CD4-positive, CD25-positive, alpha-beta regulatory T cell (primary cell): ENCODE data around the gene ERGIC1. TPM values are rescaled to one million over a fixed set of nuclear protein-coding genes. Genes with fewer than 3 reads are reported as not detected.

Source experiments
- ATAC-seq, 2 donors: fragments of 150-1000 bp; cut with Tn5 transposase; one replicate each; pipeline ENCODE4 v1.10.0; 2021; ENCODE audit warnings: low read depth in 2 of 2, moderate number of reproducible peaks in 2 of 2, moderate library complexity in 1 of 2
- DNase-seq, 3 donors: peaks; one replicate each; pipeline versions ENCODE4 v3.0.0 to v3.0.0-alpha.2; 2012 to 2022; ENCODE audit warnings: mixed read lengths in 1 of 3
- H3K27ac ChIP-seq: one replicate; pipeline ENCODE4 v1.7.0; 2013; ENCODE audit warnings: mild to moderate bottlenecking, low read length; ENCODE audit not compliant: insufficient read depth, poor library complexity, severe bottlenecking
- H3K27me3 ChIP-seq: one replicate; pipeline ENCODE4 v1.7.0; 2013; ENCODE audit warnings: low read length; ENCODE audit not compliant: control insufficient read depth, insufficient read depth
- H3K36me3 ChIP-seq: one replicate; pipeline ENCODE4 v1.7.0; 2013; ENCODE audit warnings: mild to moderate bottlenecking, low read length, moderate library complexity; ENCODE audit not compliant: control insufficient read depth, insufficient read depth
- H3K4me1 ChIP-seq: 2 replicates; pipeline ENCODE4 v1.7.0; 2013; ENCODE audit warnings: mild to moderate bottlenecking, low read length; ENCODE audit not compliant: insufficient read depth, control insufficient read depth, poor library complexity, severe bottlenecking
- H3K4me3 ChIP-seq: one replicate; pipeline ENCODE4 v1.7.0; 2013; ENCODE audit warnings: low read depth, mild to moderate bottlenecking, low read length, moderate library complexity
- H3K9me3 ChIP-seq, 2 experiments: 1 replicate in 1 of 2; 2 replicates in 1 of 2; pipeline ENCODE4 v1.7.0; 2013; ENCODE audit warnings: low read length in 2 of 2, mild to moderate bottlenecking in 1 of 2, moderate library complexity in 1 of 2; ENCODE audit not compliant: control insufficient read depth in 2 of 2
- H3K27ac Mint-ChIP-seq, 3 donors: one replicate each; pipeline ENCODE4 v1.8.0; 2020 to 2022; ENCODE audit warnings: mild to moderate bottlenecking in 3 of 3, mixed read lengths in 3 of 3, moderate library complexity in 2 of 3
- H3K27me3 Mint-ChIP-seq: one replicate; pipeline ENCODE4 v1.8.0; 2022; ENCODE audit warnings: mild to moderate bottlenecking, mixed read lengths
- H3K36me3 Mint-ChIP-seq: one replicate; pipeline ENCODE4 v1.8.0; 2020; ENCODE audit warnings: mixed read lengths
- H3K4me1 Mint-ChIP-seq, 4 donors: one replicate each; pipeline ENCODE4 v1.8.0; 2020 to 2022; ENCODE audit warnings: mixed read lengths in 4 of 4, mild to moderate bottlenecking in 1 of 4
- H3K4me3 Mint-ChIP-seq, 4 donors: one replicate each; pipeline ENCODE4 v1.8.0; 2020 to 2022; ENCODE audit warnings: mild to moderate bottlenecking in 4 of 4, mixed read lengths in 4 of 4, moderate library complexity in 3 of 4
- H3K9me3 Mint-ChIP-seq, 7 donors: one replicate each; pipeline ENCODE4 v1.8.0; 2020 to 2022; ENCODE audit warnings: mixed read lengths in 7 of 7, mild to moderate bottlenecking in 3 of 7, moderate library complexity in 2 of 7
- polyA plus RNA-seq, 4 donors: library from polyadenylated mRNA; unstranded; fragments of 300-500 nt; fragmentation: Illumina TruSeq; gene quantifications; one replicate each; pipeline ENCODE4 v1.2.3, GENCODE V29; 2021
- total RNA-seq: library from RNA; stranded (reverse); gene quantifications from one replicate; pipeline ENCODE4 v1.2.3, GENCODE V29; 2022

ERGIC1 gene
- total and polyA plus RNA-seq, 5 donors from 2014 or later, result 15.7 to 58.4 (median 19.9) TPM

DNA sequence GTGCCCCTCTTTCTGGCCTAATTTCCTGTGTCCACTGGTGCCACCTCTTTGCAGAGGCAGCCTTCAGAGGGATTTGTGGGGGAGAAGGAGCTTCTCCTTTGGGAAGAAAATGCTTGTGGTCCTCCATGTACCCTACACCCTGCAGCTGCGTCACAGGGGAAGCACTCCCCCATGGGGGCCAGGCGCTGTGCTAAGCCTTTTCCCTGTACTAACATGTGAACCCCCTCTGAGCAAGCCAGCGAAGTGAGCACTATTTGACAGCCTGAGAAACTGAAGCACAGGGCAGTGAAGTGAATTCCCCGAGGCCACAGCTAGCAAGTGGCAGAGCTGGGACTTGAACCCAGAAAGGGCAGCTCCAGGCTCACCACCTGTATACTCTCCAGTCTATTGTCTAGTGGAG lies 32.3 kb downstream of the ERGIC1 start:
- no peaks in the 10 kb centered on the region for H3K27me3 ChIP-seq
- no peak overlapping the region for H3K4me3 Mint-ChIP-seq
- H3K27ac ChIP-seq, result no peak overlapping the region
- no peak overlapping the region for H3K4me3 ChIP-seq
- H3K36me3 ChIP-seq, result peaks cover 2% of the 10 kb centered on the region
- H3K27me3 Mint-ChIP-seq, result no peaks in the 10 kb centered on the region
- H3K4me1 Mint-ChIP-seq, result peaks cover 0 to 40% (median 28%) of the 10 kb centered on the region in 4 donors
- H3K27ac Mint-ChIP-seq, result no peak overlapping the region
- H3K4me1 ChIP-seq, result no peaks in the 10 kb centered on the region
- no peak for ATAC-seq
- no peaks in the 10 kb centered on the region for H3K9me3 ChIP-seq
- H3K9me3 Mint-ChIP-seq, result no peaks in the 10 kb centered on the region
- DNase-seq, result no peak
- H3K36me3 Mint-ChIP-seq, result no peaks in the 10 kb centered on the region

DNA sequence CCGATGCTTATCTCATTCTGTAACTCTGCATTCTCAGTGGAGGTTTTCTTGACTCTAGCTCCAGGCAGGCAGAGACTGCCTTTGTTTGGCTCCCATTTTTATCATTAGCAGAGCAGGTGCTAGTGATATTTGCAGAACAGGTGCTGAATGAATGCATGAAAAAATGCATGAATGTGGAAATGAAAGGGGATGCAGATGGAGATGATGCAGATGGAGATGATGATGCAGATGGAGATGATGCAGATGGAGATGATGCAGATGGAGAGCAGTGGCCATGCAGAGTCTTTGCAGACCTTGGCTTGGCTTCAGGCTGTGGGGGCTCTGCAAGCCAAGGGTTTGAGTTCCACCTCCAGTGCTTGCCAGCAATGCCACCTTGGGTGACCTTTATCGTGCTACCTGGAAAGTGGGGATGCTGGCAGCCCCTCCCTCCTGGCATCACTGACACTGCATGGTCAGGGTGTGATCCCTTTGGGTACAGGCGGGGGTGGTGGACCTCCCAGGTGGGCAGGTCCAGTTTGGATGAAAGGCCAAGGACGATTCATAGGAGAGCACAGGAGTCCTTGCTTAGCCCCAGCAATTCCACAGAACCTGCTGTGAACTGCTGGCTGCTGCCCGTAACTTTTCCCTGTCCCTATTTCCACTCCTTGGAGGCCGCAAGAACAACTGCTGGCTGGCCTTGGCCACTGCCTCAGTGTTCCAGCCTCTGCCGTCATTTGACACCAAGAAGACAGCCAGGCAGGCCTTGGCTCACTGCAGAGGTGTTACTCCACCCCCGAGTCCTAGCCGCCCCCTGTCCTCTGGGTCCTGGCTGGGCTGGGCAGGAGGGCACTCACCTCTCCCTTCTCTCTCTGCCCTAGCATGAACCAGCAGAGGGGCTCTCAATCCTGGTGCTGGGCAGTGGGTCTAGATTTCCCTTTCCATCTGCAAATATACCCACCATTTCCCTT lies 33.0 kb downstream of the ERGIC1 start:
- no peaks in the 10 kb centered on the region for H3K36me3 Mint-ChIP-seq
- no peak for ATAC-seq
- H3K4me1 Mint-ChIP-seq, result peaks cover 0 to 35% (median 27%) of the 10 kb centered on the region in 4 donors
- Histone ChIP-seq H3K27me3 (no peaks in the 10 kb centered on the region), H3K9me3 (no peaks in the 10 kb centered on the region), H3K4me1 (no peaks in the 10 kb centered on the region), H3K4me3 (no peak overlapping the region), H3K27ac (no peak overlapping the region), H3K36me3 (peaks cover 2% of the 10 kb centered on the region)
- no peak overlapping the region for H3K4me3 Mint-ChIP-seq
- no peaks in the 10 kb centered on the region for H3K9me3 Mint-ChIP-seq
- peak overlapping the region in 1 of 3 donors; percentile 44 for H3K27ac Mint-ChIP-seq
- DNase-seq, result no peak
- no peaks in the 10 kb centered on the region for H3K27me3 Mint-ChIP-seq

DNA sequence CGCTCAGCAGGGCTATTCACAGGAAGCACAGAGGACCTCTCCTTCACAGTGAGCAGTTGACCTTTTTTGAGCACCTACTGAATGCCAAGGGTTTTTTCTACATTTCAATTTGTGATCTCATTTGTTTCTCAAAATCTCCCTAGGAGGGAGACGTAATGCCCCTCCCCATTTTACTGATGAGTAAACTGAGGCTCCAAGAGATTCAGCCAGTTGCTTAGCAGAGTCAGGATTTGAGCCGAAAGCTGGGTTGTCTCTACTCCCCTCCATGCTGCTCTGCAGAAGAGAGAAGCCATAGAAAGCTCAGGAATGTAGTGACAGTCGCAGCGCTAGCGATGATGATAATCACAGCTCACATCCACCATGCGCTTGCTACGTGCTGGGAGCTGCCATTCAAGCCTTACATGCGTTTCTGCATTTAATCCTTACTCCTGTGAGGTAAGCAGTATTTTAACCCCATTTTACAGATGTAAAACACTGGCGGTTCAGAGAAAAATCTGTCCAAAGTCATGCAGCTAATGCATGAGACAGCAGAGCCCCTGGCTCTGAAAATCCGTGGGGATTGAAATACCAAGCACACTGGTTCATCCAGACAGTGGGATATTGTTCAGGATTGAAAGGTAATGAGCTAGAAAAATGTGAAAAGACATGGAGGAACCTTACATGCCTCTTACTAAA lies 33.8 kb downstream of the ERGIC1 start:
- Mint-ChIP-seq H3K9me3 (no peaks in the 10 kb centered on the region), H3K36me3 (no peaks in the 10 kb centered on the region), H3K4me1 (peaks cover 0 to 32% (median 22%) of the 10 kb centered on the region in 4 donors), H3K27ac (peak overlapping the region in 1 of 3 donors; percentile 44), H3K4me3 (no peak overlapping the region), H3K27me3 (no peaks in the 10 kb centered on the region)
- no peak overlapping the region for H3K4me3 ChIP-seq
- ATAC-seq, result no peak
- H3K27me3 ChIP-seq, result no peaks in the 10 kb centered on the region
- no peaks in the 10 kb centered on the region for H3K9me3 ChIP-seq
- peaks cover 2% of the 10 kb centered on the region for H3K36me3 ChIP-seq
- H3K4me1 ChIP-seq, result no peaks in the 10 kb centered on the region
- no peak for DNase-seq
- H3K27ac ChIP-seq, result no peak overlapping the region

DNA sequence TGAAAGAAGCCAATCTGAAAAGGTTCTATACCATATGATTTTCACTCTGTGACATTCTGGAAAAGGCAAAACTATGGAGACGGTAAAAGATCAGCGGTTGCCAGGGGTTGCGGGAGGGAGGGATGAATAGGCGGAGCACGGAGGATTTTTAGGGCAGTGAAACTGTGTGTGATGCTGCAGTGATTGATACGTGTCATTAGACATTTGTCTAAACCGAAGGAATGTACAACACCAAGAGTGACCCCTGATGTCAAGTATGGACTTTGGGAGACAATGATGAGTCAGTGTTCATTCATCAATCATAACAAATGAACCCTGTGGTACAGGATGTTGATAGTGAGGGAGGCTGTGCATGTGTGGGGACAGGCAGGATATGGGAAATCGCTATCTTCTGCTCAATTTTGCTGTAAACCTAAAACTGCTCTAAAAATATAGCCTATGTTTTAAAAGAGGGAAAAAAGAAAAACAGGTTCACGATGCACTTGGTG lies 34.4 kb downstream of the ERGIC1 start:
- peak in 1 of 3 donors; percentile 23 for DNase-seq
- H3K4me3 ChIP-seq, result no peak overlapping the region
- H3K4me1 ChIP-seq, result no peaks in the 10 kb centered on the region
- no peak overlapping the region for H3K27ac ChIP-seq
- Mint-ChIP-seq H3K27ac (no peak overlapping the region), H3K36me3 (no peaks in the 10 kb centered on the region), H3K9me3 (no peaks in the 10 kb centered on the region), H3K4me3 (no peak overlapping the region), H3K27me3 (no peaks in the 10 kb centered on the region), H3K4me1 (peaks cover 0 to 32% (median 21%) of the 10 kb centered on the region in 4 donors)
- no peaks in the 10 kb centered on the region for H3K27me3 ChIP-seq
- no peaks in the 10 kb centered on the region for H3K9me3 ChIP-seq
- ATAC-seq, result no peak
- peaks cover 2% of the 10 kb centered on the region for H3K36me3 ChIP-seq

DNA sequence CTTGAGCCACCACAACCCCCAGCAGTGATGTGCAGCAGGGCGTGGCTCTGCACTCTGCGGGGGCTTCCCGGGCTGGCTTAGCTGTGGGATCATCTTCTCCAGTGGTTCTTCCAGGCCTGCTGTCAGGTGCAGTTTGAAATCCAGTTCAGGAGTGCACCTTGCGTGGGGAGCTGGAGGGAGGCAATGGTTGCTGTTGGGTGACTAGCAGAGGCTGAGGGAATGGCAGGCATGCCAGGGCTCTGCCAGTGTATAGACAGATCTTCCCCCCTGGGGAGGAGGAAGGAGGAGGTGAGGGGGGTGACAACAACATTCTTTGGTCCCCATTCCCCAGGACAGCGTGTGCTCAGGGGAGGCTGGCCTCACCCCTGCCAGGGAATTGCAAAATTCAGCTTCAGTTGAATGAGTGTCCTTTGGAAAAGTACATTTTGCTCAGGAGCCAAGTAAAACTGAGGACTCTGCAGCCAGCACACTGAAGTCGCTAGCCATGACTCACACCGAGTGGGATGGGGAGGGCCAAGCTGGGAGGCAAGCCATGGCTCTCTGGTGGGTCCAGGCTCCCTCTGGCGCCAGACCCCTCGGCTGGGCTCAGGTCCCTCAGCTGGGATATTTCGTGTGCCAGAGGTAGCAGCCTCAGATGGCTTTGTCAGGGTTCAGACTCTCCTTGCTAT lies 35.0 kb downstream of the ERGIC1 start:
- Mint-ChIP-seq H3K27ac (no peak overlapping the region), H3K36me3 (no peaks in the 10 kb centered on the region), H3K27me3 (no peaks in the 10 kb centered on the region), H3K4me3 (no peak overlapping the region), H3K9me3 (no peaks in the 10 kb centered on the region), H3K4me1 (peaks cover 0 to 32% (median 21%) of the 10 kb centered on the region in 4 donors)
- no peaks in the 10 kb centered on the region for H3K27me3 ChIP-seq
- DNase-seq (no peak), ATAC-seq (no peak)
- no peaks in the 10 kb centered on the region for H3K4me1 ChIP-seq
- no peaks in the 10 kb centered on the region for H3K9me3 ChIP-seq
- no peak overlapping the region for H3K4me3 ChIP-seq
- no peak overlapping the region for H3K27ac ChIP-seq
- peaks cover 2% of the 10 kb centered on the region for H3K36me3 ChIP-seq

DNA sequence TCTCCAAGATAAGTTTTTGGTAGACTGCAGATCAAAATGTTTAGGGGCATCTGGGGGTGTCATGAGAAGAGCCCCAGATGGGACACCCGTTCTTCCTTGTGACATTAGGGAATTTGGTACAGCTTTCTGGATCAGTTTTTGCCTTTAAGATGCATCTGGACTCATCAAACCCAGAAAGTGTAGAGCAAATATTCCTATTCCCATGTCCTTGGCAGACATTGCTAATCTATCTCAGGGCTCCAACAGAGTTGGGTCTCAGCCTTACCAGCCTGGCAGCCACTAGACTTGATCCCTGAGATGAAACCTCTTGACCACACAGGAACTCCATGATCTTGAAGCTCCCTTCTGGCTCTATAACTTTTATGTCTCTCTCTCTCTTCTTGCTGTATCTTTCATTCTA lies 35.6 kb downstream of the ERGIC1 start:
- H3K36me3 ChIP-seq, result peaks cover 2% of the 10 kb centered on the region
- Mint-ChIP-seq H3K9me3 (no peaks in the 10 kb centered on the region), H3K4me3 (no peak overlapping the region), H3K27me3 (no peaks in the 10 kb centered on the region), H3K36me3 (no peaks in the 10 kb centered on the region), H3K27ac (no peak overlapping the region), H3K4me1 (peaks cover 0 to 33% (median 19%) of the 10 kb centered on the region in 4 donors)
- H3K27ac ChIP-seq, result no peak overlapping the region
- H3K4me3 ChIP-seq, result no peak overlapping the region
- no peaks in the 10 kb centered on the region for H3K9me3 ChIP-seq
- no peaks in the 10 kb centered on the region for H3K4me1 ChIP-seq
- DNase-seq (no peak), ATAC-seq (no peak)
- H3K27me3 ChIP-seq, result no peaks in the 10 kb centered on the region

DNA sequence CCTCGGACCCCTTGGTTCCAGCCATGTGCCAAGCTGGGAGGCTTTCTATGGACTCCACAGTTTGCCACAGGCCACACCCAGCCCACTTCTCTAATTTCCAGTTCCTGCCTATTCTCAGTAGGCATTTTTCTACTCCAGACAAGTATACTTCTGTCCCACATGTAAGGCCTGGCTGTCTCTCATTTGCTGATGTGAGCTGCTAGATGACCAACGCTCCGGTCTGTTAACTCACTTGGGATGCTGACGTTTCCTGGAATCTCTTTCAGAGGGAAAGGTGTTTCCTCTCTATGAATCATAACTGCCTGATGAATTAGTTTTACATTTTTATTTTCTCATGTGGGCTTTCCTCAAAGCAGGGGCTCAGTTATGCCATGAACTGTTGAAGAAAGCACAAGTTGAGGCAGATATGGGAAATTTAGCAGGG lies 36.3 kb downstream of the ERGIC1 start:
- Mint-ChIP-seq H3K27ac (no peak overlapping the region), H3K9me3 (no peaks in the 10 kb centered on the region), H3K4me1 (peaks cover 0 to 35% (median 21%) of the 10 kb centered on the region in 4 donors), H3K36me3 (no peaks in the 10 kb centered on the region), H3K27me3 (no peaks in the 10 kb centered on the region), H3K4me3 (no peak overlapping the region)
- ATAC-seq, result no peak
- Histone ChIP-seq H3K4me3 (no peak overlapping the region), H3K4me1 (no peaks in the 10 kb centered on the region), H3K9me3 (no peaks in the 10 kb centered on the region), H3K27ac (no peak overlapping the region), H3K36me3 (peaks cover 2% of the 10 kb centered on the region), H3K27me3 (no peaks in the 10 kb centered on the region)
- DNase-seq, result no peak
